Spleen (tissue), 13 donors: Measurements from ENCODE around the gene SPTLC3. TPM values are rescaled to one million over a fixed set of nuclear protein-coding genes. Genes with fewer than 3 reads are reported as not detected.

Experiments used
- DNase-seq: peaks from one replicate; pipeline ENCODE4 v3.0.0-alpha.2; 2020
- H3K27ac ChIP-seq, 8 donors: fragments of 200-600 bp; sonication (generic) in 7 of 8; 1 replicate in 4 of 8; 2 replicates in 4 of 8; pipeline versions ENCODE4 v1.5.0 to v1.8.0; 2016 to 2021; ENCODE audit warnings: inconsistent platforms in 4 of 8, mild to moderate bottlenecking in 4 of 8, moderate library complexity in 1 of 8
- H3K27me3 ChIP-seq, 7 donors: fragments of 200-600 bp; sonication (generic) in 6 of 7; replicated peaks in 1 of 7; 1 replicate in 4 of 7; 2 replicates in 3 of 7; pipeline versions ENCODE4 v1.5.0 to v1.8.0; 2016 to 2021; ENCODE audit warnings: inconsistent platforms in 3 of 7, mild to moderate bottlenecking in 1 of 7
- H3K36me3 ChIP-seq, 6 donors: fragments of 200-600 bp; sonication (generic) in 5 of 6; 1 replicate in 4 of 6; 2 replicates in 2 of 6; pipeline versions ENCODE4 v1.5.0 to v1.8.0; 2016 to 2021; ENCODE audit warnings: inconsistent platforms in 2 of 6
- H3K4me1 ChIP-seq, 6 donors: fragments of 200-600 bp; sonication (generic) in 5 of 6; 1 replicate in 3 of 6; 2 replicates in 3 of 6; pipeline versions ENCODE4 v1.5.0 to v1.8.0; 2016 to 2021; ENCODE audit warnings: inconsistent platforms in 3 of 6
- H3K4me3 ChIP-seq, 8 donors: fragments of 200-600 bp; sonication (generic) in 7 of 8; 1 replicate in 4 of 8; 2 replicates in 4 of 8; pipeline versions ENCODE4 v1.5.0 to v1.8.0; 2016 to 2021; ENCODE audit warnings: inconsistent platforms in 4 of 8, mild to moderate bottlenecking in 4 of 8, moderate library complexity in 2 of 8
- H3K9me3 ChIP-seq, 8 donors: fragments of 200-600 bp; sonication (generic) in 7 of 8; 1 replicate in 4 of 8; 2 replicates in 4 of 8; pipeline versions ENCODE4 v1.5.0 to v1.8.0; 2016 to 2021; ENCODE audit warnings: inconsistent platforms in 4 of 8
- POLR2A ChIP-seq, 3 donors: fragments of 450-650 bp; IDR thresholded peaks; one replicate each; pipeline ENCODE4 v1.5.1; 2017; ENCODE audit warnings: antibody characterized with exemption in 3 of 3, mild to moderate bottlenecking in 1 of 3
- POLR2AphosphoS5 ChIP-seq, 3 donors: sonication (generic); formaldehyde crosslinking; IDR thresholded peaks; one replicate each; pipeline ENCODE4 v1.5.1; 2017; ENCODE audit warnings: antibody characterized with exemption in 3 of 3
- WGBS, 5 donors: extraction: QIAGEN DNeasy Blood & Tissue Kit in 3 of 5; methylation state at CpG; one replicate each; pipeline versions ENCODE4 v1.1.5 to v1.1.7; 2013 to 2018; 5-methylcytosine and 5-hydroxymethylcytosine counted together
- intact Hi-C: fragments of 100-400 bp; cut with DNase I; formaldehyde crosslinking; loops from one replicate; pipeline ENCODE4 v1.15.0; 2023; ENCODE audit warnings: low total_unique reads
- long read RNA-seq, 2 donors: transcript quantifications; one replicate each; lab custom pipeline, GENCODE V29; 2026
- polyA plus RNA-seq, 3 donors: library from polyadenylated mRNA; stranded (reverse); fragments of 200-250 nt; gene quantifications; one replicate each; pipeline ENCODE4 v1.2.1, GENCODE V29; 2013
- total RNA-seq, 7 donors: library from RNA; depleted of rRNA in 3 of 7; stranded (reverse); fragments of >200 nt in 3 of 7; fragmentation: NEBNext Ultra II Directional in 4 of 7; extraction: Animal tissue kit (Norgen Biotek cat#: 25700) in 4 of 7; gene quantifications; one replicate each; pipeline versions ENCODE4 v1.1.0 to v1.2.1, GENCODE V29; 2016 to 2021
- TF ChIP-seq, protein P1 (sequence below), 11 experiments: fragments of 200-600 bp in 7 of 11; fragments of 450-650 bp in 4 of 11; sonication (generic) in 4 of 11; IDR thresholded peaks in 8 of 11; conservative IDR thresholded peaks in 3 of 11; 1 replicate in 7 of 11; 2 replicates in 4 of 11; pipeline versions ENCODE4 v1.4.0 to v1.8.0; 2016 to 2021; ENCODE audit warnings: antibody characterized with exemption in 11 of 11, inconsistent platforms in 4 of 11, mild to moderate bottlenecking in 1 of 11
- donor health status: healthy with polysubstance abuse.
- donor health status: DM: no; HTN: no; CAD: no; lungs with moderate emphysema.
- donor health status: DM: no; HTN: no; CAD: no.
- donor health status: Bipolar disorder and iron deficiency.
- donor health status: healthy.
- donor health status: DM: no; HTN: no; CAD: no.
- donor health status: DM: yes; HTN: yes; CAD: no.

The SPTLC3 gene
- total RNA-seq (10 to 100 TPM in 1 of 7 donors, 1 to 10 TPM in 6; 2.4 to 12.3 (median 4.5) TPM), polyA plus RNA-seq (1 to 10 TPM in 1 of 3 donors, under 1 TPM in 2; 0.50 to 1.0 (median 0.64) TPM)
- long read RNA-seq, donor 1 = 0 reads
- long read RNA-seq, donor 2 = 0 reads

DNA sequence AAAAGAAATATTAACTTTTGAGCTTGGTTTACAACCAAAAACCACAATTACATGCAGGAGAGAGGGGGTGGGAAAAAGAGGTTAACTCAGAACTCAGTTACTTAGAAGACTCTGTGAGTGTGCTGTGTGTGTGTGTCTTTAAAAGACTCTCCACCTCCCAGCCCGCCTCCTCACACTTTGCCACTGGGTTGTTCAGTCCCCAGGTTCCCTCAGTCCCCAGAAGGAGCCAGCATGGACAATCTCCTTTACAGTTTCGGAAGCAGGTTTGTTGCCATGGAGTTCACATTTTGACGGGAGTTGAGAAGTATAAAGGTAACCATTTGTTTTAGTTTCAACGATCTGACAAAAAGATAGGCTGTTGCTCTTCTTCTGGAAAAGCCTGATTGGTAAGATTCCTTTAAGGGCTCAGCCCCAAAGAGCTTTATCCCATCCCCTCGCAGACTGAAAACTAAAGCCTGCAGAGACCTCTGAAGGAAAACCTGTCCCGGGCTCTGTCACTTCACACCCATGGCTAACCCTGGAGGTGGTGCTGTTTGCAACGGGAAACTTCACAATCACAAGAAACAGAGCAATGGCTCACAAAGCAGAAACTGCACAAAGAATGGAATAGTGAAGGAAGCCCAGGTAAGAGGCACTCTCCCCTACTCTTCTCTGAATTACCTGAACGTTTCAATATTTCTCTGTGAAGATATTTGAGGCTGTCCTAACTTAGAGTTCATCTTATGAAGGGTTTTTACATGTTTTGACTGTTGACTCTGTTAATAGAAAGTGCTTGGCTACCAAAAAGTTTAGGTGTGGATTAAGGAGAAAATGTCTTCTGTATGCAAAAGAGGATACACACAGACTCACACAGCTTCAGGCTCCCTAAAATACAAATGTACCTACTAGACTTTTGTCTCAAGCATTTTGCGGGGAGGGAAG lies at the start of gene SPTLC3:
SPTLC3 (plus strand) TSS at position 212 of the 921 bp plus-strand sequence; CDS start at position 508, 296 bp downstream.
- H3K27me3 ChIP-seq = no peaks in the 10 kb centered on the region
- H3K36me3 ChIP-seq = no peaks in the 10 kb centered on the region
- peaks cover 0 to 25% (median 15%) of the 10 kb centered on the region in 6 donors for H3K4me1 ChIP-seq
- H3K9me3 ChIP-seq = no peaks in the 10 kb centered on the region
- no peak for DNase-seq
- TF ChIP-seq POLR2AphosphoS5 (IDR thresholded peaks at IDR 0.05) = peak in 1 of 3 donors; percentile 21
- TF ChIP-seq, protein P1, sequence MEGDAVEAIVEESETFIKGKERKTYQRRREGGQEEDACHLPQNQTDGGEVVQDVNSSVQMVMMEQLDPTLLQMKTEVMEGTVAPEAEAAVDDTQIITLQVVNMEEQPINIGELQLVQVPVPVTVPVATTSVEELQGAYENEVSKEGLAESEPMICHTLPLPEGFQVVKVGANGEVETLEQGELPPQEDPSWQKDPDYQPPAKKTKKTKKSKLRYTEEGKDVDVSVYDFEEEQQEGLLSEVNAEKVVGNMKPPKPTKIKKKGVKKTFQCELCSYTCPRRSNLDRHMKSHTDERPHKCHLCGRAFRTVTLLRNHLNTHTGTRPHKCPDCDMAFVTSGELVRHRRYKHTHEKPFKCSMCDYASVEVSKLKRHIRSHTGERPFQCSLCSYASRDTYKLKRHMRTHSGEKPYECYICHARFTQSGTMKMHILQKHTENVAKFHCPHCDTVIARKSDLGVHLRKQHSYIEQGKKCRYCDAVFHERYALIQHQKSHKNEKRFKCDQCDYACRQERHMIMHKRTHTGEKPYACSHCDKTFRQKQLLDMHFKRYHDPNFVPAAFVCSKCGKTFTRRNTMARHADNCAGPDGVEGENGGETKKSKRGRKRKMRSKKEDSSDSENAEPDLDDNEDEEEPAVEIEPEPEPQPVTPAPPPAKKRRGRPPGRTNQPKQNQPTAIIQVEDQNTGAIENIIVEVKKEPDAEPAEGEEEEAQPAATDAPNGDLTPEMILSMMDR (IDR thresholded peaks at IDR 0.05 in 8 of 11, conservative IDR thresholded peaks at IDR 0.05 in 3 of 11) = no peak
- 4 to 11% (median 7%) methylated on average over 9 of the region's 9 CpGs for WGBS, 5 donors
- intact Hi-C loops = no loop called here
- peak within 1 kb of the TSS in 7 of 8 donors; percentile 52 to 74 (median 62) for H3K27ac ChIP-seq
- peak within 1 kb of the TSS; percentile 1 to 59 (median 24) for H3K4me3 ChIP-seq

DNA sequence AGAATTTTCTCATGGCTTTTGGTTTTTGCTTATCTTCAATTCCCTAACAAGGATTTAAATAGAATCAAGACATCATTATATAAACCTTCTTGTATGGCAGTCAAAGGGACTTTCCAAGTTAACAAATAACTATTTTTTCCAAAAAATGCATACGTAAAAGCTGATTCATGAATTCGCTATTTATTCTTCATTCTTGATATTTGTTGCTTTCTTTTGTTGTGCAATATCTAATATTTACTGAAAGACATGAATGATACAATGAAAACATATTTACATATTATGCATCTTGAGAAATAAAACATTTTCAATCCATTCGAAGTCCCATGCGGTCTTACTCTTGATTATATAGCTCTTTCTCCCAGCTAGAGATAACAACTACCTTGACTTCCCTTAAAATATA lies 47.0 kb upstream of the SPTLC3 start:
- 85 to 97% (median 94%) methylated on average over 4 of the region's 4 CpGs for WGBS, 5 donors
- H3K9me3 ChIP-seq = no peaks in the 10 kb centered on the region
- no peaks in the 10 kb centered on the region for H3K36me3 ChIP-seq
- H3K27ac ChIP-seq = no peak overlapping the region
- H3K4me3 ChIP-seq = no peak overlapping the region
- no peak for DNase-seq
- H3K27me3 ChIP-seq = no peaks in the 10 kb centered on the region
- intact Hi-C loops = no loop called here
- H3K4me1 ChIP-seq = no peaks in the 10 kb centered on the region
- TF ChIP-seq, protein P1 (IDR thresholded peaks at IDR 0.05 in 8 of 11, conservative IDR thresholded peaks at IDR 0.05 in 3 of 11) = no peak
- TF ChIP-seq POLR2AphosphoS5 (IDR thresholded peaks at IDR 0.05) (no peak), POLR2A (IDR thresholded peaks at IDR 0.05) (no peak)

DNA sequence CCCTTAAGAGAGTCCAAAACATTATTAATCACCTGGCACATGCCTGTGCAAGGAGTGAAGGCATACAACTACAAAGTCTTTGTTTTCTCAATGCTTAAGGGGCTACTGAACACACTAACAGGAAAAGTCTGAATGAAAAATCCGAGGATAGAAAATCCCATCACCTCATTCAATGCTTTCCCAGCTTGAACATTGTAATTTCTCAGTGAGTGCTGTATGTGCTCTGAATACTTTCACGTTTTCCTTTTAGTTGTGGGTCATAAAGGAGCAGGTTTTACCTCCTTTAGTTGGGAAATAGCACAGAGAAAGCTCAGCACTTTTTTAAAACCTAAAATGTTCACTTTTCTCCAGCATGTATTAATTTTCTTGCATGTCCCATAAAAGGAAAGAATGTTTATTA lies 45.9 kb upstream of the SPTLC3 start:
- WGBS, 5 donors = 43 to 78% (median 62%) methylated on average over 2 of the region's 2 CpGs
- Histone ChIP-seq H3K4me3 (no peak overlapping the region), H3K9me3 (no peaks in the 10 kb centered on the region), H3K27ac (no peak overlapping the region), H3K36me3 (no peaks in the 10 kb centered on the region), H3K4me1 (no peaks in the 10 kb centered on the region), H3K27me3 (no peaks in the 10 kb centered on the region)
- TF ChIP-seq POLR2A (IDR thresholded peaks at IDR 0.05) = no peak
- intact Hi-C loops = no loop called here
- DNase-seq = no peak

DNA sequence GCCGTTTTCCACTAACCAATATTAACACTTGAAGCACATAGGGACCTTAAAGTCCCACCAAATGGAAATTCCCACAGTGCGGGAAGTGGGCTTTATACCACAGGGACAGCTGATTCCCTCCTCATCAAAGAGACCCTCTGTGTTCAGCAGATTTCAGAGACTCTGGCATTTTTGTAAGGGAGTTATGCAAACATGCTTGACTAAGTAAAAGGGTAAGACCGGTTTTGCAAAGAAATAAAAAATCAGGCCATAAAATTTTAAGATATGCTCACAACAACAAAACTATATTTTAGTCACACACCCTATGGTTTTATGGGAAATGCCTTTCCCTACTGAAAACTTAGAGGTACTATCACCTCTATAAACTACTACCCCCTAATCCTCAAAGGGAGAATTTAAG lies 45.4 kb upstream of the SPTLC3 start:
- 58 to 88% (median 69%) methylated on average over 3 of the region's 3 CpGs for WGBS, 5 donors
- no peak for DNase-seq
- Histone ChIP-seq H3K36me3 (no peaks in the 10 kb centered on the region), H3K27me3 (no peaks in the 10 kb centered on the region), H3K4me3 (no peak overlapping the region), H3K9me3 (no peaks in the 10 kb centered on the region), H3K27ac (no peak overlapping the region), H3K4me1 (no peaks in the 10 kb centered on the region)
- TF ChIP-seq, protein P1 (IDR thresholded peaks at IDR 0.05 in 8 of 11, conservative IDR thresholded peaks at IDR 0.05 in 3 of 11) = no peak
- intact Hi-C loops = no loop called here
